HEK293 (cell line): ENCODE data around the gene GPC2.

ENCODE experiments used
- CTCF ChIA-PET: fragments of 350-600 bp; formaldehyde crosslinking; extraction: SDS; loops from one replicate; lab custom pipeline; 2021; ENCODE audit warnings: antibody characterized with exemption; lab: Yijun Ruan, JAX
- POLR2A ChIA-PET: fragments of 300-600 bp; formaldehyde crosslinking; extraction: SDS; loops from one replicate; lab custom pipeline; 2020; ENCODE audit warnings: antibody characterized with exemption, inconsistent platforms; lab: Yijun Ruan, JAX
- H3K27ac ChIP-seq: fragments of 200-500 bp; sonication (Bioruptor generic); 2 replicates; pipeline ENCODE4 v1.5.1; 2014; ENCODE audit warnings: low read depth, low read length, control low read depth, inconsistent platforms; ENCODE audit errors: extremely low read depth
- H3K36me3 ChIP-seq, 2 experiments: fragments of 200-500 bp in 1 of 2; sonication (Bioruptor generic) in 1 of 2; 1 replicate in 1 of 2; 2 replicates in 1 of 2; pipeline ENCODE4 v1.5.1; 2014 to 2017; ENCODE audit warnings: inconsistent platforms in 2 of 2, low read length in 2 of 2; ENCODE audit not compliant: control insufficient read depth in 2 of 2, insufficient read depth in 1 of 2
- H3K4me1 ChIP-seq: fragments of 200-500 bp; sonication (Bioruptor generic); 2 replicates; pipeline ENCODE4 v1.5.1; 2014; ENCODE audit warnings: mild to moderate bottlenecking, low read length, inconsistent platforms; ENCODE audit not compliant: control insufficient read depth, insufficient read depth
- H3K4me3 ChIP-seq: 2 replicates; pipeline ENCODE4 v1.5.1; 2011; ENCODE audit warnings: low read depth, mild to moderate bottlenecking, control low read depth, low read length, moderate library complexity
- H3K9me3 ChIP-seq: fragments of 200-500 bp; sonication (Bioruptor generic); 2 replicates; pipeline ENCODE4 v1.5.1; 2014; ENCODE audit warnings: low read depth, low read length, inconsistent platforms; ENCODE audit not compliant: control insufficient read depth, insufficient read depth
- BCL11A ChIP-seq: fragments of 450-650 bp; formaldehyde crosslinking; IDR thresholded peaks from 2 replicates; pipeline ENCODE4 v1.5.1; 2016; ENCODE audit warnings: low read depth, missing biosample characterization, missing genetic modification characterization
- GLIS2 ChIP-seq: fragments of 450-650 bp; formaldehyde crosslinking; IDR thresholded peaks from 2 replicates; pipeline ENCODE4 v1.5.1; 2016; ENCODE audit warnings: missing biosample characterization, missing genetic modification characterization
- IKZF3 ChIP-seq: fragments of 450-650 bp; IDR thresholded peaks from 2 replicates; pipeline ENCODE4 v1.5.0; 2018; ENCODE audit warnings: missing biosample characterization, mild to moderate bottlenecking, missing genetic modification characterization, moderate library complexity
- KLF9 ChIP-seq: fragments of 450-650 bp; formaldehyde crosslinking; IDR thresholded peaks from 2 replicates; pipeline ENCODE4 v1.5.1; 2016; ENCODE audit warnings: missing biosample characterization, missing genetic modification characterization, low read depth
- MEIS1 ChIP-seq: sonication (generic); formaldehyde crosslinking; IDR thresholded peaks from 2 replicates; pipeline ENCODE4 v1.8.1; 2022; ENCODE audit warnings: missing genetic modification reagents, mild to moderate bottlenecking, borderline replicate concordance
- PATZ1 ChIP-seq: fragments of 450-650 bp; formaldehyde crosslinking; IDR thresholded peaks from 2 replicates; pipeline ENCODE4 v1.5.1; 2016; ENCODE audit warnings: missing biosample characterization, missing genetic modification characterization
- PBX3 ChIP-seq: sonication (generic); formaldehyde crosslinking; IDR thresholded peaks from 2 replicates; pipeline ENCODE4 v1.8.1; 2022; ENCODE audit warnings: mild to moderate bottlenecking, moderate library complexity, missing genetic modification reagents
- REST ChIP-seq: fragments of 450-650 bp; formaldehyde crosslinking; IDR thresholded peaks from 2 replicates; pipeline ENCODE4 v1.5.1; 2016; ENCODE audit warnings: missing biosample characterization, missing genetic modification characterization
- ZBTB11 ChIP-seq: fragments of 450-650 bp; formaldehyde crosslinking; conservative IDR thresholded peaks from 2 replicates; pipeline ENCODE4 v1.5.1; 2016; ENCODE audit warnings: low read depth, missing biosample characterization, missing genetic modification characterization
- ZNF114 ChIP-seq: fragments of 450-650 bp; formaldehyde crosslinking; IDR thresholded peaks from 2 replicates; pipeline ENCODE4 v1.5.0; 2017; ENCODE audit warnings: missing biosample characterization, missing genetic modification characterization
- ZNF211 ChIP-seq: fragments of 450-650 bp; formaldehyde crosslinking; IDR thresholded peaks from 2 replicates; pipeline ENCODE4 v1.5.1; 2016; ENCODE audit warnings: low read depth, missing biosample characterization, missing genetic modification characterization
- ZNF266 ChIP-seq: fragments of 450-650 bp; formaldehyde crosslinking; IDR thresholded peaks from 2 replicates; pipeline ENCODE4 v1.5.1; 2016; ENCODE audit warnings: missing biosample characterization, missing genetic modification characterization, low read depth
- ZNF48 ChIP-seq: fragments of 450-650 bp; formaldehyde crosslinking; IDR thresholded peaks from 2 replicates; pipeline ENCODE4 v1.5.1; 2016; ENCODE audit warnings: missing biosample characterization, missing genetic modification characterization
- ZNF529 ChIP-seq: fragments of 450-650 bp; formaldehyde crosslinking; IDR thresholded peaks from 2 replicates; pipeline ENCODE4 v1.5.1; 2017; ENCODE audit warnings: missing genetic modification characterization, missing biosample characterization; ENCODE audit not compliant: insufficient replicate concordance
- ZNF571 ChIP-seq: fragments of 450-650 bp; formaldehyde crosslinking; IDR thresholded peaks from 2 replicates; pipeline ENCODE4 v1.5.0; 2017; ENCODE audit warnings: missing biosample characterization, missing genetic modification characterization
- ZNF626 ChIP-seq: fragments of 450-650 bp; sonication (Bioruptor Pico); formaldehyde crosslinking; IDR thresholded peaks from 2 replicates; pipeline ENCODE4 v1.5.1; 2018; ENCODE audit warnings: missing biosample characterization, missing genetic modification characterization, inconsistent platforms
- ZNF670 ChIP-seq: fragments of 450-650 bp; formaldehyde crosslinking; IDR thresholded peaks from 2 replicates; pipeline ENCODE4 v1.5.1; 2016; ENCODE audit warnings: missing biosample characterization, missing genetic modification characterization, low read depth

GPC2 gene

GRCh38 chr7:100157334-100158228, 19.6 kb downstream of the GPC2 start (continued):
- TF ChIP-seq ZNF529 (tag by site-specific recombination) (no peak), MEIS1 (CRISPR knock-in tag) (no peak), ZNF114 (tag by site-specific recombination) (no peak), KLF9 (tag by site-specific recombination) (no peak), ZNF626 (tag by site-specific recombination) (no peak), ZNF571 (no peak), PBX3 (CRISPR knock-in tag) (no peak), ZNF211 (tag by site-specific recombination) (no peak)

GRCh38 chr7:100157069-100157333, 20.2 kb downstream of the GPC2 start:
- ChIA-PET CTCF (interaction anchor here (0.5 to 1.8 kb wide), 5 partner anchors 24 to 568 kb away, joined by 3 to 5 read pairs (median 3); no protein-coding TSS in a partner anchor), POLR2A (interaction anchor here (0.6 to 4.3 kb wide), 9 partner anchors 8 to 1072 kb away, joined by 3 to 38 read pairs (median 3); partner anchors contain the start of genes GPC2, LAMTOR4, MBLAC1 and MEPCE)
- H3K4me3 ChIP-seq, result no peak overlapping the region
- no peaks in the 10 kb centered on the region for H3K4me1 ChIP-seq
- no peaks in the 10 kb centered on the region for H3K9me3 ChIP-seq
- H3K36me3 ChIP-seq, result peaks cover 4 to 48% of the 10 kb centered on the region in 2 experiments; a peak in 2 of 3 replicates
- TF ChIP-seq BCL11A (tag by site-specific recombination), result no peak
- TF ChIP-seq IKZF3 (tag by site-specific recombination), result peak; percentile 10; the same call in 1 of the 2 replicates
- TF ChIP-seq ZNF48 (tag by site-specific recombination), result no peak
- TF ChIP-seq REST, result peak; percentile 74
- no peak for TF ChIP-seq PATZ1 (tag by site-specific recombination)
- TF ChIP-seq ZNF266, result no peak
- no peak for TF ChIP-seq ZNF670
- 0 out of 2 replicates have a peak, but pooled peaks have one; percentile 28 for TF ChIP-seq GLIS2 (tag by site-specific recombination)
- 0 out of 2 replicates have a peak, but pooled peaks have one; percentile 70 for TF ChIP-seq ZBTB11 (tag by site-specific recombination)
- TF ChIP-seq, all 188 proteins: peak for 4
- H3K27ac ChIP-seq, result no peak overlapping the region
